ENCODE results near the gene LRRC39. TPM values are rescaled to one million over a fixed set of nuclear protein-coding genes. Genes with fewer than 3 reads are reported as not detected.

Gene LRRC39
- total and polyA plus RNA-seq, 12 donors: 1.3 to 52.0 (median 11.7) TPM

GRCh38 chr1:100115524-100115923 is 62.5 kb downstream of the LRRC39 start:
- no peak overlapping the region for H3K4me3 ChIP-seq
- no peak for TF ChIP-seq CTCF (IDR thresholded peaks at IDR 0.05)
- no peak for TF ChIP-seq POLR2A (IDR thresholded peaks at IDR 0.05)
- no peak overlapping the region for H3K27ac ChIP-seq
- H3K4me1 ChIP-seq (replicated peaks in 1 of 2): no peaks in the 10 kb centered on the region
- no peaks in the 10 kb centered on the region for H3K9me3 ChIP-seq (replicated peaks in 1 of 3)
- intact Hi-C loops (cut with DNase I): no loop called here
- H3K36me3 ChIP-seq (replicated peaks in 1 of 2): no peaks in the 10 kb centered on the region
- DNase-seq: no peak
- WGBS, 4 donors: 96 to 98% (median 97%) methylated on average over 4 of the region's 4 CpGs
- no peaks in the 10 kb centered on the region for H3K27me3 ChIP-seq

- Histone ChIP-seq H3K4me3 (no peak overlapping the region), H3K27me3 (no peaks in the 10 kb centered on the region), H3K4me1 (replicated peaks in 1 of 2) (no peaks in the 10 kb centered on the region), H3K9me3 (replicated peaks in 1 of 3) (no peaks in the 10 kb centered on the region), H3K36me3 (replicated peaks in 1 of 2) (no peaks in the 10 kb centered on the region), H3K27ac (no peak overlapping the region)
- TF ChIP-seq POLR2A (IDR thresholded peaks at IDR 0.05) (no peak), CTCF (IDR thresholded peaks at IDR 0.05) (no peak)
- no peak for DNase-seq
- intact Hi-C loops (cut with DNase I): no loop called here
These were observed 68.4 kb downstream of the LRRC39 start for GRCh38 chr1:100109554-100110066.

GRCh38 chr1:100107696-100108095 is 70.4 kb downstream of the LRRC39 start:
- H3K4me1 ChIP-seq (replicated peaks in 1 of 2): no peaks in the 10 kb centered on the region
- intact Hi-C loops (cut with DNase I): no loop called here
- TF ChIP-seq POLR2A (IDR thresholded peaks at IDR 0.05): no peak
- TF ChIP-seq CTCF (IDR thresholded peaks at IDR 0.05): no peak
- no peak overlapping the region for H3K4me3 ChIP-seq
- no peak overlapping the region for H3K27ac ChIP-seq
- DNase-seq: no peak
- H3K27me3 ChIP-seq: no peaks in the 10 kb centered on the region
- no peaks in the 10 kb centered on the region for H3K36me3 ChIP-seq (replicated peaks in 1 of 2)
- WGBS, 4 donors: 82 to 93% (median 87%) methylated on average over 4 of the region's 4 CpGs
- no peaks in the 10 kb centered on the region for H3K9me3 ChIP-seq (replicated peaks in 1 of 3)

DNA sequence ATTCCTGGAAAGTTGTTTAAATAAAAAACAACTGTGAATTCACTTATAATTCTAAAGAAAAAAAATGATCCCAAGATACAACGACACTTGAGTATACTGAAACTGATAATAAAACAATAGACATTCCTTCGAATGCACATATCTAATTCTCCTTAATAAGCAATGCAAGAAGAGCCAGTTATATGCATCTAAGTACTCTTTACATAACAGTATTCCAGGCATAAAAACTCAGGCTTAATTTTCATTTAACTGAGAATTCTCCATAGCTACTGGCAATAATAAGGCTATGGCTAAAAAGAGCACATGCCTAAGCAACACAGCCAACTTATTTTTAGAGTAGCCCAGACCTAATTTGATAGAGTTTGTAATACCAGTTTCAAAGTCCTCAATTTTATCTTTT is 76.5 kb downstream of the LRRC39 start:
- DNase-seq: no peak
- no peak overlapping the region for H3K27ac ChIP-seq
- TF ChIP-seq POLR2A (IDR thresholded peaks at IDR 0.05): no peak
- no peak for TF ChIP-seq CTCF (IDR thresholded peaks at IDR 0.05)
- 89 to 98% (median 91%) methylated on average over 2 of the region's 2 CpGs for WGBS, 4 donors
- no peaks in the 10 kb centered on the region for H3K4me1 ChIP-seq (replicated peaks in 1 of 2)
- H3K9me3 ChIP-seq (replicated peaks in 1 of 3): no peaks in the 10 kb centered on the region
- H3K4me3 ChIP-seq: no peak overlapping the region
- no peaks in the 10 kb centered on the region for H3K36me3 ChIP-seq (replicated peaks in 1 of 2)
- no peaks in the 10 kb centered on the region for H3K27me3 ChIP-seq
- intact Hi-C loops (cut with DNase I): no loop called here
